WTC11 (cell line): Measurements from ENCODE around the gene MCEMP1. TPM values are rescaled to one million over a fixed set of nuclear protein-coding genes. Genes with fewer than 3 reads are reported as not detected.

Experiments
- ATAC-seq: fragments of 200-7000 bp; cut with Tn5 transposase; 2 replicates; pipeline ENCODE4 v1.10.0; 2021; ENCODE audit warnings: mild to moderate bottlenecking, moderate library complexity
- CTCF ChIA-PET: fragments of 300-600 bp; sonication (Branson Sonifier 250); formaldehyde crosslinking; loops from one replicate; lab custom pipeline; 2021; ENCODE audit warnings: antibody characterized with exemption; lab: Charles Lee
- POLR2A ChIA-PET: fragments of 350-600 bp; sonication (Branson Sonifier 250); formaldehyde crosslinking; loops from one replicate; lab custom pipeline; 2021; ENCODE audit warnings: antibody characterized with exemption; lab: Charles Lee
- DNase-seq: peaks from one replicate; pipeline ENCODE4 v3.0.0; 2021; ENCODE audit warnings: low spot score
- H3K27ac Mint-ChIP-seq: 2 replicates; pipeline ENCODE4 v1.8.0; 2021; ENCODE audit warnings: mixed read lengths
- H3K27me3 Mint-ChIP-seq: 2 replicates; pipeline ENCODE4 v1.8.0; 2021; ENCODE audit warnings: low read depth, mild to moderate bottlenecking, moderate library complexity, mixed read lengths
- H3K36me3 Mint-ChIP-seq: 2 replicates; pipeline ENCODE4 v1.8.0; 2021; ENCODE audit warnings: mixed read lengths
- H3K4me1 Mint-ChIP-seq: 2 replicates; pipeline ENCODE4 v1.8.0; 2022; ENCODE audit warnings: mixed read lengths
- H3K4me3 Mint-ChIP-seq: 2 replicates; pipeline ENCODE4 v1.8.0; 2021; ENCODE audit warnings: mild to moderate bottlenecking, moderate library complexity, mixed read lengths
- H3K9me3 Mint-ChIP-seq: 2 replicates; pipeline ENCODE4 v1.8.0; 2021; ENCODE audit warnings: mixed read lengths
- CTCF ChIP-seq: fragments of 200-600 bp; IDR thresholded peaks from 2 replicates; pipeline ENCODE4 v1.8.0; 2022; ENCODE audit warnings: antibody characterized with exemption
- FOXP4 ChIP-seq: sonication (generic); formaldehyde crosslinking; IDR thresholded peaks from 2 replicates; pipeline ENCODE4 v1.8.0; 2022; ENCODE audit warnings: mild to moderate bottlenecking, missing genetic modification reagents
- HMGA2 ChIP-seq: fragments of 250-450 bp; sonication (Bioruptor Pico); IDR thresholded peaks from 2 replicates; pipeline ENCODE4 v1.4.0; 2021; ENCODE audit warnings: mild to moderate bottlenecking, moderate library complexity
- IRF1 ChIP-seq: sonication (generic); formaldehyde crosslinking; IDR thresholded peaks from 2 replicates; pipeline ENCODE4 v1.8.0; 2023; ENCODE audit warnings: missing genetic modification reagents
- KAT7 ChIP-seq: sonication (generic); formaldehyde crosslinking; IDR thresholded peaks from 2 replicates; pipeline ENCODE4 v1.8.1; 2023; ENCODE audit warnings: missing genetic modification reagents, mild to moderate bottlenecking, borderline replicate concordance
- MYBL2 ChIP-seq: sonication (generic); formaldehyde crosslinking; IDR thresholded peaks from 2 replicates; pipeline ENCODE4 v1.8.1; 2023; ENCODE audit warnings: mild to moderate bottlenecking, moderate library complexity, missing genetic modification reagents
- NFE2L1 ChIP-seq: sonication (generic); formaldehyde crosslinking; IDR thresholded peaks from 2 replicates; pipeline ENCODE4 v1.8.1; 2023; ENCODE audit warnings: missing genetic modification reagents
- NFYB ChIP-seq: sonication (generic); formaldehyde crosslinking; conservative IDR thresholded peaks from 2 replicates; pipeline ENCODE4 v1.8.0; 2022; ENCODE audit warnings: low read depth, missing genetic modification reagents
- PRDM15 ChIP-seq: sonication (generic); formaldehyde crosslinking; IDR thresholded peaks from 2 replicates; pipeline ENCODE4 v1.8.0; 2022; ENCODE audit warnings: missing genetic modification reagents
- SMAD3 ChIP-seq: sonication (generic); formaldehyde crosslinking; IDR thresholded peaks from 2 replicates; pipeline ENCODE4 v1.8.0; 2022; ENCODE audit warnings: missing genetic modification reagents, mild to moderate bottlenecking, borderline replicate concordance
- ZMAT4 ChIP-seq: fragments of 250-450 bp; sonication (Bioruptor Pico); IDR thresholded peaks from 2 replicates; pipeline ENCODE4 v1.9.0; 2021; ENCODE audit warnings: mild to moderate bottlenecking
- total RNA-seq: library from RNA; stranded (reverse); gene quantifications from 3 replicates; pipeline ENCODE4 v1.2.3, GENCODE V29; 2021

MCEMP1 gene
- total RNA-seq, 1 experiment from 2014 or later = not detected

GRCh38 chr19:7655581-7655980 lies 21.3 kb upstream of the MCEMP1 start (continued):
- TF ChIP-seq ZMAT4 (no peak), IRF1 (no peak)

- DNase-seq (no peak), ATAC-seq (no peak)
- H3K4me1 Mint-ChIP-seq = peaks cover 5% of the 10 kb centered on the region
- ChIA-PET CTCF (interaction anchor here (1.3 to 3.0 kb wide), 2 partner anchors 23 to 89 kb away, joined by 3 to 19 read pairs; partner anchors contain the start of gene TRAPPC5), POLR2A (interaction anchor here (0.7 kb wide), 1 partner anchor 8 kb away, joined by 4 read pairs; no protein-coding TSS in a partner anchor)
- TF ChIP-seq FOXP4 (CRISPR knock-in tag) = no peak
- TF ChIP-seq SMAD3 (CRISPR knock-in tag) = no peak
- TF ChIP-seq HMGA2 (CRISPR knock-in tag) = no peak
- TF ChIP-seq KAT7 (CRISPR knock-in tag) = no peak
- TF ChIP-seq NFE2L1 = no peak
- TF ChIP-seq PRDM15 (CRISPR knock-in tag) = no peak
- no peak for TF ChIP-seq CTCF
- no peaks in the 10 kb centered on the region for H3K36me3 Mint-ChIP-seq
- H3K4me3 Mint-ChIP-seq = no peak overlapping the region
- H3K27me3 Mint-ChIP-seq = peaks cover 54% of the 10 kb centered on the region
- no peaks in the 10 kb centered on the region for H3K9me3 Mint-ChIP-seq
- H3K27ac Mint-ChIP-seq = no peak overlapping the region
Observed at GRCh38 chr19:7657131-7657751, 19.6 kb upstream of the MCEMP1 start.

GRCh38 chr19:7658219-7658686 lies 18.6 kb upstream of the MCEMP1 start:
- H3K27ac Mint-ChIP-seq = no peak overlapping the region
- POLR2A ChIA-PET = no interaction called here
- TF ChIP-seq NFYB (CRISPR knock-in tag) (0 out of 2 replicates have a peak, but pooled peaks have one; percentile 36), MYBL2 (CRISPR knock-in tag) (no peak)
- TF ChIP-seq, all 79 proteins: peak for 1
- Mint-ChIP-seq H3K4me1 (no peaks in the 10 kb centered on the region), H3K36me3 (no peaks in the 10 kb centered on the region), H3K27me3 (peaks cover 44% of the 10 kb centered on the region), H3K4me3 (no peak overlapping the region), H3K9me3 (no peaks in the 10 kb centered on the region)
- CTCF ChIA-PET = interaction anchor here (1.0 to 3.0 kb wide), 2 partner anchors 22 to 90 kb away, joined by 3 to 19 read pairs; partner anchors contain the start of gene TRAPPC5
- ATAC-seq (peak; percentile 60; the same call in 1 of the 2 replicates), DNase-seq (no peak)
